Loucy (cell line): ENCODE measurements around the gene NAT16.

ENCODE experiments used
- CTCF ChIP-seq: fragments of 200-600 bp; sonication (generic); conservative IDR thresholded peaks from 2 replicates; pipeline ENCODE4 v1.5.1; 2014; ENCODE audit warnings: mild to moderate bottlenecking, antibody characterized with exemption, low read length
- EZH2phosphoT487 ChIP-seq: fragments of 200-600 bp; IDR thresholded peaks from 2 replicates; pipeline ENCODE4 v1.6.1; 2018; ENCODE audit warnings: antibody characterized with exemption, mild to moderate bottlenecking, moderate library complexity, borderline replicate concordance

DNA sequence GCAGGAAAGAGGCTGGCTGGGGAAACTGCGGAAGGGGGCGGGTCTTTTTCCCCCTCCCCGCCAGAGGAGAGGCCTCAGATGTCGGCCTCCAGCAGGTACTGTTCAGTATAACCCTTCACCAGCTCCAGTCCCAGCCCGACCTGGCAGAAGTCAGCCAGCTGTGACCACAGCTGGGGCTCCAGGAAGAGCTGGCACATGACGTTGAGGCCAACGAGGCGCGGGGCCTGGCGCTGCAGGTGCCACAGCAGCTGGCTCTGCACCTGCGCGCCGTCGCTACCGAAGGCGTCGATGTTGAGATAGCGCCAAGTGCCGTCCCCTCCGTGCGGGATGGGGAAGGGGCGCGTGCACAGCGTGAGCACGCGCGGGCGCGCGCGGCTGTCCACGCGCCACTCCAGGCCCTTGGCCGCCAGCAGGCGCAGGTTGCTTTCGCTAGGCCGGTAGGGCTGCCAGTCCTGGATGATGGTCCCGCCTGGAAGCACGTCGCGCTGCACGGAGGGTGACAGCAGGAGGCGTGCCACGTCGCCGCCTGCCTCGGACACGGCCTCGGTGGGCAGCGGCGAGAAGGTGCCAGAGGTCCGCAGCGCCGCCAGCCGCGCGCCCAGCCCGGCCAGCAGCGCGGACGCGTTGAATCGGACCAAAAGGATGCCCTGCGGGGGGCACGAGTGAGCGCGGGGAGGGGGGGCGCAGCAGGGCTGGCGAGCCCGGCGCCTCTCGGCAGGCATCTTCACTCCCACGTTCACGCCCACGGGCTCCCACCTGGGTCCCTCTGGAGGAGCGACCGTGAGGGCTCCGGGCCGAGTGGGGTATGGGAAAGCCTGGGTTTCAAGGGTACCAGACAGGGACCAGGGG, 7.9 kb downstream of the NAT16 start:
- TF ChIP-seq CTCF = no peak
- TF ChIP-seq EZH2phosphoT487 = no peak
